ENCODE results near the gene CDON.

The CDON gene

GRCh38 chr11:125957618-125958332 lies 104.9 kb downstream of the CDON start:
- 92 to 94% methylated on average over 11 to 14 of the region's 14 CpGs for WGBS, 2 experiments (ENCODE audit: insufficient coverage in 2 of 2)
- Histone ChIP-seq H3K4me3 (ENCODE audit: extremely low read depth, insufficient read depth, low read length, poor library complexity, severe bottlenecking) (no peak overlapping the region), H3K27ac (ENCODE audit: low read depth, low read length, severe bottlenecking) (no peak overlapping the region), H3K4me1 (ENCODE audit: control insufficient read depth, insufficient read depth, low read length, poor library complexity, severe bottlenecking) (peaks cover 9% of the 10 kb centered on the region), H3K9me3 (ENCODE audit: control insufficient read depth, low read length) (peaks cover 5% of the 10 kb centered on the region), H3K36me3 (ENCODE audit: control insufficient read depth, insufficient read depth, low read length) (peaks cover 4% of the 10 kb centered on the region)

GRCh38 chr11:125956391-125957134 lies 106.1 kb downstream of the CDON start:
- no peak overlapping the region for H3K27ac ChIP-seq (ENCODE audit: low read depth, low read length, severe bottlenecking)
- no peaks in the 10 kb centered on the region for H3K9me3 ChIP-seq (ENCODE audit: control insufficient read depth, low read length)
- H3K4me1 ChIP-seq (ENCODE audit: control insufficient read depth, insufficient read depth, low read length, poor library complexity, severe bottlenecking), result peaks cover 9% of the 10 kb centered on the region
- 90 to 91% methylated on average over 18 to 22 of the region's 22 CpGs for WGBS, 2 experiments (ENCODE audit: insufficient coverage in 2 of 2)
- H3K4me3 ChIP-seq (ENCODE audit: extremely low read depth, insufficient read depth, low read length, poor library complexity, severe bottlenecking), result no peak overlapping the region
- H3K36me3 ChIP-seq (ENCODE audit: control insufficient read depth, insufficient read depth, low read length), result peaks cover 2% of the 10 kb centered on the region

- WGBS, 2 experiments (ENCODE audit: insufficient coverage in 2 of 2), result 100% methylated on average over 1 of the region's 2 CpGs; no CpG with 5 or more reads in 1 of the 2 experiments
- Histone ChIP-seq H3K9me3 (ENCODE audit: control insufficient read depth, low read length) (no peaks in the 10 kb centered on the region), H3K36me3 (ENCODE audit: control insufficient read depth, insufficient read depth, low read length) (no peaks in the 10 kb centered on the region), H3K4me3 (ENCODE audit: extremely low read depth, insufficient read depth, low read length, poor library complexity, severe bottlenecking) (no peak overlapping the region), H3K27ac (ENCODE audit: low read depth, low read length, severe bottlenecking) (no peak overlapping the region), H3K4me1 (ENCODE audit: control insufficient read depth, insufficient read depth, low read length, poor library complexity, severe bottlenecking) (peaks cover 9% of the 10 kb centered on the region)
Measured at GRCh38 chr11:125955856-125956255, 106.8 kb downstream of the CDON start.

- WGBS, 2 experiments (ENCODE audit: insufficient coverage in 2 of 2), result 93 to 96% methylated on average over 10 to 13 of the region's 15 CpGs
- H3K9me3 ChIP-seq (ENCODE audit: control insufficient read depth, low read length), result no peaks in the 10 kb centered on the region
Measured at GRCh38 chr11:125954945-125955640, 107.6 kb downstream of the CDON start.

GRCh38 chr11:125954123-125954944 lies 108.3 kb downstream of the CDON start:
- no peaks in the 10 kb centered on the region for H3K9me3 ChIP-seq (ENCODE audit: control insufficient read depth, low read length)

More at GRCh38 chr11:125954945-125955640, 107.6 kb downstream of the CDON start:
- Histone ChIP-seq H3K27ac (ENCODE audit: low read depth, low read length, severe bottlenecking) (no peak overlapping the region), H3K4me3 (ENCODE audit: extremely low read depth, insufficient read depth, low read length, poor library complexity, severe bottlenecking) (no peak overlapping the region), H3K4me1 (ENCODE audit: control insufficient read depth, insufficient read depth, low read length, poor library complexity, severe bottlenecking) (peaks cover 9% of the 10 kb centered on the region), H3K36me3 (ENCODE audit: control insufficient read depth, insufficient read depth, low read length) (no peaks in the 10 kb centered on the region)

GRCh38 chr11:125953401-125953935 lies 109.2 kb downstream of the CDON start:
- WGBS, 2 experiments (ENCODE audit: insufficient coverage in 2 of 2), result 96 to 98% methylated on average over 18 to 20 of the region's 20 CpGs
- no peak overlapping the region for H3K4me3 ChIP-seq (ENCODE audit: extremely low read depth, insufficient read depth, low read length, poor library complexity, severe bottlenecking)
- H3K36me3 ChIP-seq (ENCODE audit: control insufficient read depth, insufficient read depth, low read length), result no peaks in the 10 kb centered on the region
- H3K4me1 ChIP-seq (ENCODE audit: control insufficient read depth, insufficient read depth, low read length, poor library complexity, severe bottlenecking), result peaks cover 9% of the 10 kb centered on the region
- no peaks in the 10 kb centered on the region for H3K9me3 ChIP-seq (ENCODE audit: control insufficient read depth, low read length)
- H3K27ac ChIP-seq (ENCODE audit: low read depth, low read length, severe bottlenecking), result no peak overlapping the region

More at GRCh38 chr11:125954123-125954944, 108.3 kb downstream of the CDON start:
- whole genome bisulfite sequencing, 2 experiments (ENCODE audit: insufficient coverage in 2 of 2), result 91 to 95% methylated on average over 13 to 18 of the region's 21 CpGs
- no peak overlapping the region for H3K27ac ChIP-seq (ENCODE audit: low read depth, low read length, severe bottlenecking)
- no peaks in the 10 kb centered on the region for H3K36me3 ChIP-seq (ENCODE audit: control insufficient read depth, insufficient read depth, low read length)
- peaks cover 9% of the 10 kb centered on the region for H3K4me1 ChIP-seq (ENCODE audit: control insufficient read depth, insufficient read depth, low read length, poor library complexity, severe bottlenecking)
- H3K4me3 ChIP-seq (ENCODE audit: extremely low read depth, insufficient read depth, low read length, poor library complexity, severe bottlenecking), result no peak overlapping the region

- 82 to 89% methylated on average over 5 to 7 of the region's 7 CpGs for WGBS, 2 experiments (ENCODE audit: insufficient coverage in 2 of 2)
- no peaks in the 10 kb centered on the region for H3K36me3 ChIP-seq (ENCODE audit: control insufficient read depth, insufficient read depth, low read length)
Measured at GRCh38 chr11:125952973-125953372, 109.7 kb downstream of the CDON start.

GRCh38 chr11:125952559-125952958 lies 110.1 kb downstream of the CDON start:
- 94 to 100% methylated on average over 2 of the region's 2 CpGs for WGBS, 2 experiments (ENCODE audit: insufficient coverage in 2 of 2)
- no peak overlapping the region for H3K27ac ChIP-seq (ENCODE audit: low read depth, low read length, severe bottlenecking)
- H3K4me1 ChIP-seq (ENCODE audit: control insufficient read depth, insufficient read depth, low read length, poor library complexity, severe bottlenecking), result peaks cover 9% of the 10 kb centered on the region
- H3K4me3 ChIP-seq (ENCODE audit: extremely low read depth, insufficient read depth, low read length, poor library complexity, severe bottlenecking), result no peak overlapping the region
- no peaks in the 10 kb centered on the region for H3K9me3 ChIP-seq (ENCODE audit: control insufficient read depth, low read length)
- no peaks in the 10 kb centered on the region for H3K36me3 ChIP-seq (ENCODE audit: control insufficient read depth, insufficient read depth, low read length)

More at GRCh38 chr11:125952973-125953372, 109.7 kb downstream of the CDON start:
- Histone ChIP-seq H3K27ac (ENCODE audit: low read depth, low read length, severe bottlenecking) (no peak overlapping the region), H3K4me1 (ENCODE audit: control insufficient read depth, insufficient read depth, low read length, poor library complexity, severe bottlenecking) (peaks cover 9% of the 10 kb centered on the region), H3K9me3 (ENCODE audit: control insufficient read depth, low read length) (no peaks in the 10 kb centered on the region), H3K4me3 (ENCODE audit: extremely low read depth, insufficient read depth, low read length, poor library complexity, severe bottlenecking) (no peak overlapping the region)

- H3K27ac ChIP-seq (ENCODE audit: low read depth, low read length, severe bottlenecking), result no peak overlapping the region
- H3K4me1 ChIP-seq (ENCODE audit: control insufficient read depth, insufficient read depth, low read length, poor library complexity, severe bottlenecking), result peaks cover 6% of the 10 kb centered on the region
- no peaks in the 10 kb centered on the region for H3K9me3 ChIP-seq (ENCODE audit: control insufficient read depth, low read length)
- WGBS, 2 experiments (ENCODE audit: insufficient coverage in 2 of 2), result 83 to 86% methylated on average over 9 of the region's 11 CpGs
- H3K4me3 ChIP-seq (ENCODE audit: extremely low read depth, insufficient read depth, low read length, poor library complexity, severe bottlenecking), result no peak overlapping the region
- no peaks in the 10 kb centered on the region for H3K36me3 ChIP-seq (ENCODE audit: control insufficient read depth, insufficient read depth, low read length)
Measured at GRCh38 chr11:125951731-125952130, 110.9 kb downstream of the CDON start.

Measured in mesodermal cell (in vitro differentiated cells).